Breast epithelium (tissue), 3 donors: ENCODE data around the gene ALG5.
A peak's percentile ranks its signal among the peaks of the same experiment; 100 is the strongest.

Experiments
- CTCF ChIP-seq, 3 donors: fragments of 450-650 bp; IDR thresholded peaks; one replicate each; pipeline ENCODE4 v1.5.1; 2016 to 2017; ENCODE audit warnings: antibody characterized with exemption in 3 of 3, mild to moderate bottlenecking in 3 of 3, moderate library complexity in 3 of 3
- POLR2AphosphoS5 ChIP-seq, 3 donors: sonication (generic); formaldehyde crosslinking; IDR thresholded peaks; one replicate each; pipeline ENCODE4 v1.6.1; 2017; ENCODE audit warnings: antibody characterized with exemption in 3 of 3

GRCh38 chr13:36981156-36981743, 17.9 kb downstream of the ALG5 start:
- TF ChIP-seq CTCF (IDR thresholded peaks at IDR 0.05): peak in 1 of 3 donors; percentile 32
- no peak for TF ChIP-seq POLR2AphosphoS5 (IDR thresholded peaks at IDR 0.05)
